MCF 10A (cell line): Measurements from ENCODE around the gene PIK3AP1. TPM values are rescaled to one million over a fixed set of nuclear protein-coding genes. Genes with fewer than 3 reads are reported as not detected.

ENCODE experiments used
- BruUV-seq: library from RNA; stranded (reverse); fragments of 400-500 nt; replicated peaks from 2 replicates; lab custom pipeline; 2021; lab: Mats Ljungman, UMichigan
- CTCF ChIA-PET: fragments of 300-600 bp; sonication (Branson Sonifier 250); formaldehyde crosslinking; extraction: SDS; loops from one replicate; lab custom pipeline; 2021; ENCODE audit warnings: antibody characterized with exemption, inconsistent platforms; lab: Yijun Ruan, JAX
- POLR2A ChIA-PET: fragments of 300-600, 350-650 bp; sonication (Branson Sonifier 250); formaldehyde crosslinking; extraction: SDS; loops from one replicate; lab custom pipeline; 2020; ENCODE audit warnings: antibody characterized with exemption, inconsistent platforms; lab: Yijun Ruan, JAX
- DNase-seq: peaks from one replicate; pipeline ENCODE4 v3.0.0-alpha.2; 2018; ENCODE audit not compliant: unreplicated experiment
- H3K27ac Mint-ChIP-seq: one replicate; pipeline ENCODE4 v1.8.0; 2022; ENCODE audit warnings: mild to moderate bottlenecking, low read depth, mixed read lengths; ENCODE audit not compliant: unreplicated experiment
- H3K27me3 Mint-ChIP-seq: one replicate; pipeline ENCODE4 v1.8.0; 2022; ENCODE audit warnings: mixed read lengths; ENCODE audit not compliant: insufficient read depth, unreplicated experiment
- H3K36me3 Mint-ChIP-seq: one replicate; pipeline ENCODE4 v1.8.0; 2022; ENCODE audit warnings: mild to moderate bottlenecking, moderate library complexity, mixed read lengths; ENCODE audit not compliant: insufficient read depth, unreplicated experiment
- H3K4me1 Mint-ChIP-seq: one replicate; pipeline ENCODE4 v1.8.0; 2022; ENCODE audit warnings: mixed read lengths; ENCODE audit not compliant: insufficient read depth, unreplicated experiment
- H3K4me3 Mint-ChIP-seq: one replicate; pipeline ENCODE4 v1.8.0; 2022; ENCODE audit warnings: mild to moderate bottlenecking, moderate library complexity, mixed read lengths; ENCODE audit not compliant: unreplicated experiment
- H3K9me3 Mint-ChIP-seq: one replicate; pipeline ENCODE4 v1.8.0; 2022; ENCODE audit warnings: mixed read lengths; ENCODE audit not compliant: unreplicated experiment
- CTCF ChIP-seq: fragments of 200-600 bp; IDR thresholded peaks from one replicate; pipeline ENCODE4 v1.8.0; 2022; ENCODE audit warnings: antibody characterized with exemption, mild to moderate bottlenecking; ENCODE audit not compliant: unreplicated experiment
- intact Hi-C: fragments of 100-400 bp; cut with micrococcal nuclease; formaldehyde crosslinking; loops from 2 replicates; pipeline ENCODE4 v1.14.1; 2022
- total RNA-seq: library from RNA; stranded (reverse); gene quantifications from 2 replicates; pipeline ENCODE4 v1.2.3, GENCODE V29; 2022

Gene PIK3AP1
- total RNA-seq, 1 experiment from 2014 or later = not detected

DNA sequence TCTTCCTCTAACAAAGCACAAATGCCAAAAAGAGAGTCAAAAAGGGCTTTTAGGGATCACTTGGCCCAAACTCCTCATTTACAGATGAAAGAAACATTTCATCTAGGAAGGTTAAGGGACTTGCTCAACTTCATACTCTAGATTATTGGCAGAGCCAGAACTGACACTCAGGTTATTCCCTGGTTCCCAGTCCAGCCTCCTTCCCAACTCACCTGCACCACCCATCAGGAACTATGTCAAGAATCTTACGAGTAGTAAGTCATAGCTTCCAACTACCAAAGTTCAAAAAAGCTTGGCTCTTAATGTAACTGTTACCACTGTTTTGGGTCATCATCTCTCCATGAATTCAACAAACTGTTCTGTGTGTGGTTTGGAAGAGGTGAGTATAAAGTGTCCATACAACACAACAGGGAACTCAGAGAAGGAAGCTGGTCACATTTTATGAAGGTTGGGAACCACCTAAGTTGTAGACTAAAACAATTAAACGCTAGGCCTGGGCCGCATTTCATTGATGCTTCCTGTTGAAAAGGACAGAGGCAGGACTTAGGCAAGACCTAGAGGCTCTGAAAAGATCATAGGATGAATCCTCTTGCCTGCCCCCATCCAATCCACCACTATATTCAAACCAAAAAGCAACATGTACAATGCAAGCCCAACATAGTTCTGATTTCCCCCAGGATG is 9.1 kb downstream of the PIK3AP1 start:
- CTCF ChIA-PET = no interaction called here
- Mint-ChIP-seq H3K9me3 (no peaks in the 10 kb centered on the region), H3K27ac (no peak overlapping the region), H3K36me3 (no peaks in the 10 kb centered on the region), H3K4me1 (no peaks in the 10 kb centered on the region), H3K27me3 (no peaks in the 10 kb centered on the region), H3K4me3 (no peak overlapping the region)
- POLR2A ChIA-PET = no interaction called here
- no TSS peak for BruUV-seq
- no peak for DNase-seq
- intact Hi-C loops = no loop called here
- TF ChIP-seq CTCF = no peak

GRCh38 chr10:96709525-96709924 is 10.8 kb downstream of the PIK3AP1 start:
- CTCF ChIA-PET = no interaction called here

GRCh38 chr10:96708996-96709395 is 11.3 kb downstream of the PIK3AP1 start:
- H3K27me3 Mint-ChIP-seq = no peaks in the 10 kb centered on the region
- no peak for TF ChIP-seq CTCF
- no peak for DNase-seq
- H3K9me3 Mint-ChIP-seq = no peaks in the 10 kb centered on the region
- intact Hi-C loops = no loop called here
- no peak overlapping the region for H3K27ac Mint-ChIP-seq
- CTCF ChIA-PET = no interaction called here
- BruUV-seq = no TSS peak
- H3K4me3 Mint-ChIP-seq = no peak overlapping the region
- H3K4me1 Mint-ChIP-seq = no peaks in the 10 kb centered on the region
- POLR2A ChIA-PET = no interaction called here
- H3K36me3 Mint-ChIP-seq = no peaks in the 10 kb centered on the region

More at GRCh38 chr10:96709525-96709924, 10.8 kb downstream of the PIK3AP1 start:
- no TSS peak for BruUV-seq
- no peak for TF ChIP-seq CTCF
- Mint-ChIP-seq H3K36me3 (no peaks in the 10 kb centered on the region), H3K4me3 (no peak overlapping the region), H3K27me3 (no peaks in the 10 kb centered on the region), H3K27ac (no peak overlapping the region), H3K9me3 (no peaks in the 10 kb centered on the region), H3K4me1 (no peaks in the 10 kb centered on the region)
- POLR2A ChIA-PET = no interaction called here
- intact Hi-C loops = no loop called here
- no peak for DNase-seq

- Mint-ChIP-seq H3K27ac (no peak overlapping the region), H3K36me3 (no peaks in the 10 kb centered on the region), H3K27me3 (no peaks in the 10 kb centered on the region), H3K9me3 (no peaks in the 10 kb centered on the region), H3K4me1 (no peaks in the 10 kb centered on the region), H3K4me3 (no peak overlapping the region)
- CTCF ChIA-PET = no interaction called here
- no peak for TF ChIP-seq CTCF
- intact Hi-C loops = no loop called here
- BruUV-seq = no TSS peak
- POLR2A ChIA-PET = no interaction called here
- no peak for DNase-seq
These were observed 11.9 kb downstream of the PIK3AP1 start for GRCh38 chr10:96708456-96708855.
